Endometrium (tissue), 2 donors: Measurements from ENCODE around the gene ATF4.

Source experiments
- FAIRE-seq: peaks from 2 replicates; lab custom pipeline; 2012; peaks lifted over from hg19 to GRCh38; lab: Jason Lieb, UNC
- donor health status: control.
- donor health status: control.

Gene ATF4

GRCh38 chr22:39528681-39529486 is 8.5 kb downstream of the ATF4 start:
- peak; percentile 8 for FAIRE-seq

- no peak for FAIRE-seq
Measured at GRCh38 chr22:39529487-39529851, 9.1 kb downstream of the ATF4 start.

GRCh38 chr22:39530116-39530515 is 9.8 kb downstream of the ATF4 start:
- FAIRE-seq: no peak

- FAIRE-seq: no peak
Measured at GRCh38 chr22:39530692-39531331, 10.4 kb downstream of the ATF4 start.

- FAIRE-seq: peak; percentile 99
Measured at GRCh38 chr22:39532215-39533073, 12.1 kb downstream of the ATF4 start, which contains the start of gene RPS19BP1. Gene RPS19BP1 (minus strand): TSS chr22:39532748. CDS start chr22:39532738, 10 bp downstream.

- no peak for FAIRE-seq
Measured at GRCh38 chr22:39534092-39534506, 13.7 kb downstream of the ATF4 start.

GRCh38 chr22:39534591-39535356 is 14.4 kb downstream of the ATF4 start:
- FAIRE-seq: no peak

GRCh38 chr22:39535357-39535725 is 15.0 kb downstream of the ATF4 start:
- no peak for FAIRE-seq

- no peak for FAIRE-seq
Measured at GRCh38 chr22:39535831-39536449, 15.6 kb downstream of the ATF4 start.

- no peak for FAIRE-seq
Measured at GRCh38 chr22:39536711-39537110, 16.3 kb downstream of the ATF4 start.

GRCh38 chr22:39537975-39538374 is 17.6 kb downstream of the ATF4 start:
- no peak for FAIRE-seq

- no peak for FAIRE-seq
Measured at GRCh38 chr22:39543095-39543494, 22.7 kb downstream of the ATF4 start.

GRCh38 chr22:39545386-39546365 is 25.3 kb downstream of the ATF4 start:
- FAIRE-seq: no peak

GRCh38 chr22:39546889-39547586 is 26.7 kb downstream of the ATF4 start:
- no peak for FAIRE-seq

- FAIRE-seq: no peak
Measured at GRCh38 chr22:39547587-39547947, 27.2 kb downstream of the ATF4 start.

GRCh38 chr22:39553429-39553828 is 33.1 kb downstream of the ATF4 start:
- FAIRE-seq: no peak

GRCh38 chr22:39554151-39554550 is 33.8 kb downstream of the ATF4 start:
- no peak for FAIRE-seq

- no peak for FAIRE-seq
Measured at GRCh38 chr22:39556970-39557841, 36.8 kb downstream of the ATF4 start.

GRCh38 chr22:39558254-39558727 is 37.9 kb downstream of the ATF4 start:
- no peak for FAIRE-seq
